ENCODE results near the gene IRF6. TPM values are rescaled to one million over a fixed set of nuclear protein-coding genes. Genes with fewer than 3 reads are reported as not detected.
"Not testable (repeated sequence)": the region's sequence is repeated elsewhere in the genome, so short reads cannot be mapped to it uniquely, and the experiment has no call there.

Gene IRF6
- total and polyA plus RNA-seq, 8 donors: 15.7 to 26.5 (median 19.3) TPM

- H3K27ac ChIP-seq: no peak overlapping the region
- no peak for DNase-seq
- no peak for ATAC-seq
- no peak overlapping the region for H3K4me3 ChIP-seq
- intact Hi-C loops (cut with DNase I): no loop called here
- H3K27me3 ChIP-seq: peaks cover 0 to 18% of the 10 kb centered on the region in 2 donors
- no peak for TF ChIP-seq CTCF (IDR thresholded peaks at IDR 0.05)
- H3K36me3 ChIP-seq: no peaks in the 10 kb centered on the region
- no peaks in the 10 kb centered on the region for H3K9me3 ChIP-seq
- H3K4me1 ChIP-seq: peaks cover 0 to 14% of the 10 kb centered on the region in 2 donors
Measured at GRCh38 chr1:209803568-209803967, 2.4 kb downstream of the IRF6 start.

- H3K27ac ChIP-seq: no peak overlapping the region
Measured at GRCh38 chr1:209802780-209803152, 3.2 kb downstream of the IRF6 start.

GRCh38 chr1:209802117-209802779 is 3.7 kb downstream of the IRF6 start:
- no peaks in the 10 kb centered on the region for H3K36me3 ChIP-seq
- ATAC-seq (no peak), DNase-seq (no peak)
- intact Hi-C loops (cut with DNase I): no loop called here
- no peaks in the 10 kb centered on the region for H3K9me3 ChIP-seq
- H3K27me3 ChIP-seq: peaks cover 0 to 18% of the 10 kb centered on the region in 2 donors
- H3K4me1 ChIP-seq: peaks cover 0 to 10% of the 10 kb centered on the region in 2 donors
- no peak overlapping the region for H3K4me3 ChIP-seq
- H3K27ac ChIP-seq: no peak overlapping the region
- TF ChIP-seq CTCF (IDR thresholded peaks at IDR 0.05): no peak

More at GRCh38 chr1:209802780-209803152, 3.2 kb downstream of the IRF6 start:
- DNase-seq (no peak), ATAC-seq (no peak)
- no peak for TF ChIP-seq CTCF (IDR thresholded peaks at IDR 0.05)
- Histone ChIP-seq H3K4me3 (no peak overlapping the region), H3K4me1 (peaks cover 0 to 10% of the 10 kb centered on the region in 2 donors), H3K36me3 (no peaks in the 10 kb centered on the region), H3K27me3 (peaks cover 0 to 18% of the 10 kb centered on the region in 2 donors), H3K9me3 (no peaks in the 10 kb centered on the region)
- intact Hi-C loops (cut with DNase I): no loop called here

- Histone ChIP-seq H3K9me3 (no peaks in the 10 kb centered on the region), H3K27ac (no peak overlapping the region), H3K36me3 (no peaks in the 10 kb centered on the region), H3K27me3 (peaks cover 0 to 17% of the 10 kb centered on the region in 2 donors), H3K4me1 (peaks cover 0 to 7% of the 10 kb centered on the region in 2 donors), H3K4me3 (no peak overlapping the region)
- ATAC-seq: no peak
- DNase-seq: no peak
- TF ChIP-seq CTCF (IDR thresholded peaks at IDR 0.05): no peak
- intact Hi-C loops (cut with DNase I): no loop called here
Measured at GRCh38 chr1:209800984-209801834, 4.7 kb downstream of the IRF6 start.

- Histone ChIP-seq H3K27ac (no peak overlapping the region), H3K4me3 (no peak overlapping the region), H3K36me3 (no peaks in the 10 kb centered on the region), H3K9me3 (no peaks in the 10 kb centered on the region), H3K27me3 (peaks cover 0 to 11% of the 10 kb centered on the region in 2 donors), H3K4me1 (no peaks in the 10 kb centered on the region)
- ATAC-seq (no peak), DNase-seq (no peak)
- intact Hi-C loops (cut with DNase I): no loop called here
- TF ChIP-seq CTCF (IDR thresholded peaks at IDR 0.05): no peak
Measured at GRCh38 chr1:209797978-209798639, 7.8 kb downstream of the IRF6 start.

GRCh38 chr1:209793711-209794110 is 12.2 kb downstream of the IRF6 start:
- H3K4me1 ChIP-seq; H3K27ac ChIP-seq; H3K36me3 ChIP-seq; H3K4me3 ChIP-seq; ATAC-seq; intact Hi-C loops (cut with DNase I); H3K9me3 ChIP-seq; DNase-seq: not testable (repeated sequence)
- peaks cover 0 to 13% of the 10 kb centered on the region in 2 donors for H3K27me3 ChIP-seq

All from left lung (tissue), 10 donors.